Naive thymus-derived CD4-positive, alpha-beta T cell (primary cell): Measurements from ENCODE around the gene TAGAP. TPM values are rescaled to one million over a fixed set of nuclear protein-coding genes. Genes with fewer than 3 reads are reported as not detected.

ENCODE experiments used
- ATAC-seq: fragments of 150-1000 bp; cut with Tn5 transposase; 2 replicates; pipeline ENCODE4 v1.10.0; 2021; ENCODE audit warnings: mild to moderate bottlenecking, moderate library complexity
- CTCF ChIA-PET: fragments of 350-600 bp; sonication (Branson Sonifier 250); formaldehyde crosslinking; loops from one replicate; lab custom pipeline; 2021; ENCODE audit warnings: antibody characterized with exemption; lab: Charles Lee
- POLR2A ChIA-PET: fragments of 350-600 bp; sonication (Branson Sonifier 250); formaldehyde crosslinking; loops from one replicate; lab custom pipeline; 2021; ENCODE audit warnings: antibody characterized with exemption, inconsistent platforms; lab: Charles Lee
- DNase-seq, 9 donors: peaks; one replicate each; pipeline versions ENCODE4 v3.0.0 to v3.0.0-alpha.2; 2020 to 2022; ENCODE audit warnings: mixed read lengths in 1 of 9
- H3K27ac ChIP-seq: one replicate; pipeline ENCODE4 v1.7.0; 2013; ENCODE audit warnings: mild to moderate bottlenecking, low read depth, low read length, moderate library complexity
- H3K27me3 ChIP-seq, 2 donors: one replicate each; pipeline ENCODE4 v1.7.0; 2013; ENCODE audit warnings: low read length in 2 of 2, mild to moderate bottlenecking in 2 of 2, moderate library complexity in 2 of 2; ENCODE audit not compliant: control insufficient read depth in 2 of 2, insufficient read depth in 2 of 2
- H3K36me3 ChIP-seq, 3 experiments: 1 replicate in 2 of 3; 2 replicates in 1 of 3; pipeline ENCODE4 v1.7.0; 2013; ENCODE audit warnings: low read length in 3 of 3, mild to moderate bottlenecking in 3 of 3, moderate library complexity in 1 of 3; ENCODE audit not compliant: insufficient read depth in 3 of 3, control insufficient read depth in 2 of 3
- H3K4me1 ChIP-seq, 2 donors: one replicate each; pipeline ENCODE4 v1.7.0; 2013; ENCODE audit warnings: low read length in 2 of 2, mild to moderate bottlenecking in 2 of 2, moderate library complexity in 1 of 2; ENCODE audit not compliant: control insufficient read depth in 2 of 2, insufficient read depth in 2 of 2
- H3K4me3 ChIP-seq: 2 replicates; pipeline ENCODE4 v1.7.0; 2013; ENCODE audit warnings: mild to moderate bottlenecking, low read length
- H3K9me3 ChIP-seq, 3 experiments: 1 replicate in 2 of 3; 2 replicates in 1 of 3; pipeline ENCODE4 v1.7.0; 2013; ENCODE audit warnings: low read length in 3 of 3; ENCODE audit not compliant: control insufficient read depth in 2 of 3
- H3K27ac Mint-ChIP-seq, 9 donors: one replicate each; pipeline ENCODE4 v1.8.0; 2020 to 2022; ENCODE audit warnings: mixed read lengths in 9 of 9, mild to moderate bottlenecking in 8 of 9, moderate library complexity in 5 of 9, inconsistent platforms in 2 of 9
- H3K27me3 Mint-ChIP-seq, 5 donors: one replicate each; pipeline ENCODE4 v1.8.0; 2021 to 2022; ENCODE audit warnings: mixed read lengths in 5 of 5, mild to moderate bottlenecking in 1 of 5
- H3K36me3 Mint-ChIP-seq, 5 donors: one replicate each; pipeline ENCODE4 v1.8.0; 2020 to 2022; ENCODE audit warnings: mixed read lengths in 5 of 5, mild to moderate bottlenecking in 3 of 5, inconsistent platforms in 1 of 5
- H3K4me1 Mint-ChIP-seq, 7 donors: one replicate each; pipeline ENCODE4 v1.8.0; 2020 to 2022; ENCODE audit warnings: mixed read lengths in 7 of 7, mild to moderate bottlenecking in 3 of 7, inconsistent platforms in 1 of 7
- H3K4me3 Mint-ChIP-seq, 10 donors: one replicate each; pipeline ENCODE4 v1.8.0; 2020 to 2022; ENCODE audit warnings: mild to moderate bottlenecking in 10 of 10, mixed read lengths in 10 of 10, moderate library complexity in 6 of 10, inconsistent platforms in 2 of 10
- H3K9me3 Mint-ChIP-seq, 11 donors: one replicate each; pipeline ENCODE4 v1.8.0; 2020 to 2022; ENCODE audit warnings: mixed read lengths in 11 of 11, mild to moderate bottlenecking in 4 of 11, inconsistent platforms in 1 of 11, moderate library complexity in 1 of 11
- intact Hi-C, 2 donors: fragments of 100-400 bp; cut with micrococcal nuclease; formaldehyde crosslinking; loops; one replicate each; pipeline ENCODE4 v1.15.1; 2023
- polyA plus RNA-seq, 2 donors: library from polyadenylated mRNA; unstranded; fragments of 300-500 nt; fragmentation: Illumina TruSeq; gene quantifications; one replicate each; pipeline ENCODE4 v1.2.3, GENCODE V29; 2021
- total RNA-seq, 6 experiments: library from RNA in 5 of 6; stranded (reverse) in 5 of 6; gene quantifications; 1 replicate in 5 of 6; 2 replicates in 1 of 6; pipeline ENCODE4 v1.2.3 and lab custom pipeline; 2021 to 2026

TAGAP gene
- total and polyA plus RNA-seq, 7 experiments from 2014 or later, result 53.5 to 222 (median 151) TPM

DNA sequence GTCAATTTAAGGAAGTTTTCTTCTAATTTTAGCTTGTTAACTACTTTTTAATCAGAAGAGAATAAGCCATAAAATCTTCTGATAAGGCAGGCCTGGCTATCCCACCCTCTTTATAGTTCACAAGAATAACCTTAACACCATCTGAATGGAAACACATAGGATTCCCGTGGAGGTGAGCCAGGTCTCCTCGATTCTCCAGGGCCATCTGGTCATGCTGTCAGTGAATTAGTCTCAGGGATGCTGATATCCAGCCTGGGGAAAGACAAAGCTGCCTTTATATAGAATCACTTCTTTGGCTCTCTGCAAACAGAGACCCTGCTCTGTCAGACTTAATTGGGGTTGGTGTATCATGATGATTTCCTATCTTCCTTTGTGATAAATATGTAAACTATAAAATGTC, 30.1 kb upstream of the TAGAP start:
- Mint-ChIP-seq H3K4me3 (no peak overlapping the region), H3K36me3 (peaks cover 0 to 5% (median 0%) of the 10 kb centered on the region in 5 donors), H3K9me3 (peaks cover 0 to 5% (median 0%) of the 10 kb centered on the region in 11 donors), H3K27ac (peak overlapping the region in 1 of 9 donors; percentile 31), H3K4me1 (peaks cover 19 to 37% (median 22%) of the 10 kb centered on the region in 7 donors), H3K27me3 (peaks cover 0 to 8% (median 0%) of the 10 kb centered on the region in 5 donors)
- Histone ChIP-seq H3K4me3 (no peak overlapping the region), H3K9me3 (no peaks in the 10 kb centered on the region), H3K27ac (no peak overlapping the region), H3K4me1 (peaks cover 0 to 12% of the 10 kb centered on the region in 2 donors), H3K36me3 (no peaks in the 10 kb centered on the region), H3K27me3 (no peaks in the 10 kb centered on the region)
- intact Hi-C loops, result no loop called here
- ChIA-PET CTCF (interaction anchor here (1.2 kb wide), 1 partner anchor 11 kb away, joined by 3 read pairs; no protein-coding TSS in a partner anchor), POLR2A (interaction anchor here (0.6 to 7.1 kb wide), 4 partner anchors 11 to 44 kb away, joined by 3 to 44 read pairs (median 4); no protein-coding TSS in a partner anchor)
- ATAC-seq, result no peak
- no peak for DNase-seq

DNA sequence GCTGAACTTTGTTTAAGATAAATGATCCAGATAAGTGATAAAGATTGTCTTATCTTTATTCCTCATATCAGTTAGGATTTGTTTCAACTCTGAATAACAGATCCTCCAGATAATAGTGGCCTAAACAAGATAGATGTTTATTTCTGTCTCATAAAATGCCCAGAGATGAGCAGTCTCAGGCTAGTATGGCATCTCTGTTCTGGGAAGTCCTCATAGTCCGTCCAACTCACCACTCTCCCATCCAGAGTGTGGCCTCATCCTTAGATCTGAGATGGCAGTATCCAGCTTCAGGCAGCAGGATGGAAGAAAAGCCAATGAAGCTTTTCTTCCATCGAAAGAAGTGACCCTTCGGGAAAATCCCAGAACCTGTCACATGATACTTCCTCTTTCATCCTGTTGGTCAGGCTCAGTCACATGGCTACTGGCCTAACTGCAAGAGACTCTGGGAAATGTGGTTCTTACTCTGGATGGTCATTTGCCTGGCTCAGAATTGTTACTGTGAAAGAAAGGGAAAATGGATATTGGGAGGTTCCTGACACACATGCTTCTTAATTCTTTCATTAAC, 29.4 kb upstream of the TAGAP start:
- CTCF ChIA-PET, result interaction anchor here (1.2 kb wide), 1 partner anchor 10 kb away, joined by 3 read pairs; no protein-coding TSS in a partner anchor
- Histone ChIP-seq H3K4me1 (peaks cover 0 to 10% of the 10 kb centered on the region in 2 donors), H3K27me3 (no peaks in the 10 kb centered on the region), H3K4me3 (no peak overlapping the region), H3K9me3 (no peaks in the 10 kb centered on the region), H3K36me3 (no peaks in the 10 kb centered on the region), H3K27ac (no peak overlapping the region)
- ATAC-seq (no peak), DNase-seq (no peak)
- Mint-ChIP-seq H3K36me3 (peaks cover 0 to 7% (median 0%) of the 10 kb centered on the region in 5 donors), H3K9me3 (peaks cover 0 to 5% (median 0%) of the 10 kb centered on the region in 11 donors), H3K27me3 (peaks cover 0 to 9% (median 0%) of the 10 kb centered on the region in 5 donors), H3K4me1 (peaks cover 13 to 30% (median 20%) of the 10 kb centered on the region in 7 donors), H3K27ac (no peak overlapping the region), H3K4me3 (no peak overlapping the region)
- POLR2A ChIA-PET, result interaction anchor here (0.6 to 7.1 kb wide), 3 partner anchors 10 to 43 kb away, joined by 3 to 44 read pairs (median 4); no protein-coding TSS in a partner anchor
- intact Hi-C loops, result no loop called here

DNA sequence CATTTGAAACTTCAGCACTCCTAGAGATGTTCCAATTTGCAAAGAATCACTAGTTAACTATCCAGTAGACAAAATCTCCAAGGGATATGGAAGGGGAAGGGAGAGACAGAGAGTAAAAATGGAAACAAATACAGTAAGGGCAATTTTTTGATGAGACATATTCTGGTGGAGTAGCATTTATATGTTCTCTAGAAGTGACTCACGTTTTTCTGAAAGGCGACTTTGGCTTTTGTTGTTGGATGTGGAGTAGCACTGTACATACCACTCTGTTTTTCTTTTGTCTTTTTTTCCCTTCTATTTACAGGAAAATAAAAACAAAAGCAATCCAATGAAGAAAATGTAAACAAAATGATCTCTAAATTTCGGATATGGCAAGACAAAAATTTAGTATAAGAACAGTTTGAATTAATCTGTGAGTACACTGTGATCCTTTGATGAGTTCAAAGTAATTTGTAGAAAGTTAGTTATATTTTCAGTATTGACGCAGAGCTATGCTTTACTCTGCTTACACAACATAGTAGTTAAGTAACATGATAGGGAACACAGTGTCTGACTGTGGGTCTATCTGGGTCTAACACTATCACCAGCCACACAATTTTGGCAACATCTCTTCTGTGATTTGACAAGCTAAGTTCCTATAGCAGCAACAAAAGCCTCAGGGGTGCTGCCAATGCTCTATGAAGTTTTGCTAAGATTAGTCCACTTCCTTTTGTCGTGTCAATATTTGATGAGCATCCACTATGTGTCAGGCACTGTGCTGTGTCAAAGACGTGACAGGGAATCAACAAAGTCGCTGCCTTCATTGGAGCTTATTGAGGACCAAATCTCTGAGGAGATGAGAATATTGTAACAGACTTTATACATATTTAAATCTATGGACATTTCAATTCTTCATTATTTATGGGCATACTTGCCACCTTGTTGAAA, 27.3 kb upstream of the TAGAP start:
- H3K27ac ChIP-seq, result no peak overlapping the region
- H3K27me3 Mint-ChIP-seq, result peaks cover 0 to 7% (median 0%) of the 10 kb centered on the region in 5 donors
- DNase-seq (no peak), ATAC-seq (no peak)
- intact Hi-C loops, result no loop called here
- peaks cover 0 to 10% (median 0%) of the 10 kb centered on the region in 5 donors for H3K36me3 Mint-ChIP-seq
- H3K27me3 ChIP-seq, result no peaks in the 10 kb centered on the region
- H3K4me3 ChIP-seq, result no peak overlapping the region
- peaks cover 0 to 9% of the 10 kb centered on the region in 2 donors for H3K4me1 ChIP-seq
- no peak overlapping the region for H3K4me3 Mint-ChIP-seq
- H3K9me3 ChIP-seq, result no peaks in the 10 kb centered on the region
- H3K36me3 ChIP-seq, result no peaks in the 10 kb centered on the region
- ChIA-PET CTCF (interaction anchor here (0.6 kb wide), 1 partner anchor 450 kb away, joined by 3 read pairs; no protein-coding TSS in a partner anchor), POLR2A (interaction anchor here (1.0 to 7.1 kb wide), 2 partner anchors 8 to 16 kb away, joined by 4 to 44 read pairs; no protein-coding TSS in a partner anchor)
- H3K4me1 Mint-ChIP-seq, result peaks cover 9 to 32% (median 21%) of the 10 kb centered on the region in 7 donors
- H3K9me3 Mint-ChIP-seq, result no peaks in the 10 kb centered on the region
- H3K27ac Mint-ChIP-seq, result peak overlapping the region in 2 of 9 donors; percentile 31 to 68

DNA sequence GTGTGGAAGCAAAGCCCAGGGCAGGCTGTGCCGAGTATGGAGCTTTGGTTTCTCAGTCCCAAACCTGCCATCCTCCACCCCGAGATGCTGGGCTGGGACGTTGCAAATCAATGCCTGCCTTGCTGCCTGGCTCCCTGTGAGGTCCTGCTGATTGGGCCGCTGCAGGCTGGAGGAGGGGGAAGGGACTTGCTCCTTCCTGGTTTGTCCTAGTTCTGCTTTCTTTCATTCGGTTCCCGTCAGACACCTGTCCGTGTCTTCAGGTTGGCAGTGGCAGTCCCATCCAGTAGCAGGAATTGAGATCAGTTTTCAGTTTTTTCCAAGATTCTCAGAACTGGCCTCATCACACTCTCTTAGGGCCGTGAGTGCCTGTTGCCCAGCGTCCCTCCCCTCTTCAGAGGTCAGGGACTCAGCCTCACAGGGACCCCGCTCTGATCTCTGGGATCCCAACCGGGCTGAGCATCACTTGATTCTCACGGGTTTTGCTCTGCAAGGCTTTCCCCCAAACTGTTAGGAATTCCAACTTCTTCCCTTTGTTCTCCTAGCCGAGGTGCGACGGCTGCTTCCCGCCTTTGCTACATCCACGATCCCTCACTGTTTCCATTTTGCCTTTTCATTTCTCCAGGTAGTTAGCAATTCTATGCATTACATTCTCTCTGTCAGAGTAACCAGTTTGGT, 24.2 kb upstream of the TAGAP start:
- ATAC-seq, result no peak
- ChIA-PET POLR2A (interaction anchor here (9.2 kb wide), 1 partner anchor 27 kb away, joined by 148 read pairs; the partner anchor contains the start of gene TAGAP), CTCF (no interaction called here)
- H3K4me1 ChIP-seq, result peaks cover 20 to 22% of the 10 kb centered on the region in 2 donors
- no peaks in the 10 kb centered on the region for H3K36me3 ChIP-seq
- intact Hi-C loops, result no loop called here
- no peaks in the 10 kb centered on the region for H3K9me3 Mint-ChIP-seq
- peaks cover 30 to 45% (median 37%) of the 10 kb centered on the region in 7 donors for H3K4me1 Mint-ChIP-seq
- no peak for DNase-seq
- H3K27ac ChIP-seq, result no peak overlapping the region
- peaks cover 0 to 7% (median 0%) of the 10 kb centered on the region in 5 donors for H3K27me3 Mint-ChIP-seq
- peaks cover 0 to 12% (median 0%) of the 10 kb centered on the region in 5 donors for H3K36me3 Mint-ChIP-seq
- no peak overlapping the region for H3K4me3 ChIP-seq
- H3K9me3 ChIP-seq, result no peaks in the 10 kb centered on the region
- H3K27ac Mint-ChIP-seq, result peak overlapping the region in 2 of 9 donors; percentile 72 to 76
- H3K4me3 Mint-ChIP-seq, result peak overlapping the region in 1 of 10 donors; percentile 19
- no peaks in the 10 kb centered on the region for H3K27me3 ChIP-seq

DNA sequence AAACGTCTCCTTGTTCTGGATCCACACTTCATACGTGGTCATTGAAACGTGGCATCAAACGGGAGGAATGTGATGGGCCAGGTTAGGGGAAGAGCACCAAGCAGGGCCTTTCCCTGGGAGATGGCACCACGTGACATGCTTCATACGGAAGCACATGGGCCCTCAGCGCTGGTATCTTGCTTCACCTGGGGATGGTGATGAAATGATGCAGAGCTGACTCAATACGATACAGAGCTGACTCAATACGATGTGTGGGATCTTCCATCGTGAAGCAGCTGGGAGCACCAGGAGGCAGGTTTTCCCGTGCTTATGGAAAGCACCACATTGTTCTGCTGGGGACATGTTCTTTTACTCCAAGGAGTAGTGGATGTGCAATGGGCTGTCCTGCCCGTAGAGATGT, 22.5 kb upstream of the TAGAP start:
- no peak for ATAC-seq
- ChIA-PET POLR2A (interaction anchor here (0.7 to 9.2 kb wide), 4 partner anchors 8 to 25 kb away, joined by 3 to 148 read pairs (median 3); partner anchors contain the start of gene TAGAP), CTCF (interaction anchor here (1.0 kb wide), 1 partner anchor 37 kb away, joined by 3 read pairs; no protein-coding TSS in a partner anchor)
- Mint-ChIP-seq H3K4me1 (peaks cover 45 to 62% (median 54%) of the 10 kb centered on the region in 7 donors), H3K36me3 (peaks cover 0 to 14% (median 0%) of the 10 kb centered on the region in 5 donors), H3K9me3 (peaks cover 0 to 3% (median 0%) of the 10 kb centered on the region in 11 donors), H3K4me3 (no peak overlapping the region), H3K27ac (peak overlapping the region in 2 of 9 donors; percentile 46 to 98), H3K27me3 (peaks cover 0 to 1% (median 0%) of the 10 kb centered on the region in 5 donors)
- no peaks in the 10 kb centered on the region for H3K9me3 ChIP-seq
- no peak for DNase-seq
- H3K27me3 ChIP-seq, result no peaks in the 10 kb centered on the region
- intact Hi-C loops, result no loop called here
- H3K4me3 ChIP-seq, result no peak overlapping the region
- no peaks in the 10 kb centered on the region for H3K36me3 ChIP-seq
- no peak overlapping the region for H3K27ac ChIP-seq
- H3K4me1 ChIP-seq, result peaks cover 36 to 37% of the 10 kb centered on the region in 2 donors
